Endothelial cell of umbilical vein (primary cell): ENCODE measurements around the gene EIF2AK3. TPM values are rescaled to one million over a fixed set of nuclear protein-coding genes. Genes with fewer than 3 reads are reported as not detected.

Experiments
- BruUV-seq: library from RNA; stranded (reverse); fragments of 400-500 nt; replicated peaks from 2 replicates; lab custom pipeline; 2021; lab: Mats Ljungman, UMichigan
- CTCF ChIA-PET: fragments of 300-600, 350-600 bp; sonication (Branson Sonifier 250); formaldehyde crosslinking; loops from one replicate; lab custom pipeline; 2021; ENCODE audit warnings: antibody characterized with exemption, inconsistent platforms; lab: Charles Lee
- POLR2A ChIA-PET: fragments of 300-600, 350-600 bp; sonication (Branson Sonifier 250); formaldehyde crosslinking; loops from one replicate; lab custom pipeline; 2021; ENCODE audit warnings: antibody characterized with exemption, inconsistent platforms; lab: Charles Lee
- DNase-seq: peaks from one replicate; pipeline ENCODE4 v3.0.0-alpha.2; 2011; ENCODE audit warnings: low read depth, low spot score
- FAIRE-seq: peaks from 2 replicates; lab custom pipeline; 2011; peaks lifted over from hg19 to GRCh38; lab: Jason Lieb, UNC
- H2AFZ ChIP-seq: 2 replicates; pipeline ENCODE4 v1.6.0; 2012; ENCODE audit warnings: low read depth, low read length, control low read depth, inconsistent platforms
- H3K27ac ChIP-seq: 2 replicates; pipeline ENCODE4 v1.5.1; 2011; ENCODE audit warnings: low read depth, mild to moderate bottlenecking, control low read depth, low read length, moderate library complexity; ENCODE audit not compliant: insufficient read depth
- H3K27me3 ChIP-seq, 2 experiments: 2 replicates each; pipeline versions ENCODE4 v1.6.0 to v1.6.1; 2011; ENCODE audit warnings: low read length in 2 of 2, mixed read lengths in 1 of 2; ENCODE audit not compliant: control insufficient read depth in 2 of 2, insufficient read depth in 2 of 2
- H3K36me3 ChIP-seq, 2 experiments: 2 replicates in 1 of 2; 3 replicates in 1 of 2; pipeline ENCODE4 v1.5.1; 2011; ENCODE audit warnings: low read length in 2 of 2, mild to moderate bottlenecking in 1 of 2, moderate library complexity in 1 of 2; ENCODE audit not compliant: control insufficient read depth in 2 of 2, insufficient read depth in 2 of 2; ENCODE audit errors: extremely low read depth in 1 of 2
- H3K4me1 ChIP-seq: 3 replicates; pipeline ENCODE4 v1.5.1; 2011; ENCODE audit warnings: mild to moderate bottlenecking, low read length; ENCODE audit not compliant: control insufficient read depth, insufficient read depth; ENCODE audit errors: extremely low read depth
- H3K4me2 ChIP-seq: 2 replicates; pipeline ENCODE4 v1.6.1; 2011; ENCODE audit warnings: low read length, control low read depth, mixed read lengths; ENCODE audit not compliant: insufficient read depth
- H3K4me3 ChIP-seq, 3 experiments: fragments of 200-600 bp in 1 of 3; sonication (generic), shearing (Covaris generic) in 1 of 3; replicated peaks in 1 of 3; 2 replicates each; pipeline ENCODE4 v1.5.1; 2011 to 2016; ENCODE audit warnings: control low read depth in 3 of 3, low read length in 3 of 3, mild to moderate bottlenecking in 2 of 3, inconsistent platforms in 1 of 3, low read depth in 1 of 3, moderate library complexity in 1 of 3; ENCODE audit not compliant: insufficient read depth in 1 of 3
- H3K79me2 ChIP-seq: 2 replicates; pipeline ENCODE4 v1.6.0; 2012; ENCODE audit warnings: low read length, inconsistent platforms; ENCODE audit not compliant: control insufficient read depth, insufficient read depth
- H3K9ac ChIP-seq: replicated peaks from 2 replicates; pipeline ENCODE3; 2011; ENCODE audit warnings: low read length, control low read depth; ENCODE audit not compliant: insufficient read depth; ENCODE audit errors: extremely low read depth
- H3K9me1 ChIP-seq: replicated peaks from 3 replicates; pipeline ENCODE4 v1.6.0; 2011; ENCODE audit warnings: mild to moderate bottlenecking, low read length; ENCODE audit not compliant: control insufficient read depth, insufficient read depth; ENCODE audit errors: extremely low read depth
- H3K9me3 ChIP-seq: replicated peaks from 2 replicates; pipeline ENCODE4 v1.5.1; 2012; ENCODE audit warnings: low read length, inconsistent platforms; ENCODE audit not compliant: control insufficient read depth, insufficient read depth
- H4K20me1 ChIP-seq: replicated peaks from 2 replicates; pipeline ENCODE3; 2011; ENCODE audit warnings: mild to moderate bottlenecking, low read length; ENCODE audit not compliant: control insufficient read depth, insufficient read depth; ENCODE audit errors: extremely low read depth
- EZH2 ChIP-seq: IDR thresholded peaks from 2 replicates; pipeline ENCODE4 v1.6.1; 2012; ENCODE audit warnings: borderline replicate concordance, low read depth, mild to moderate bottlenecking, moderate library complexity, low read length, inconsistent platforms; ENCODE audit not compliant: severe bottlenecking
- FOS ChIP-seq: IDR thresholded peaks from 2 replicates; pipeline ENCODE4 v1.6.1; 2011; ENCODE audit warnings: mild to moderate bottlenecking, low read length, moderate library complexity, borderline replicate concordance; ENCODE audit not compliant: insufficient read depth
- GATA2 ChIP-seq: IDR thresholded peaks from 2 replicates; pipeline ENCODE4 v1.7.0; 2011; ENCODE audit warnings: low read depth, mild to moderate bottlenecking, moderate library complexity, mixed read lengths, low read length; ENCODE audit not compliant: insufficient read length, insufficient read depth
- JUN ChIP-seq: IDR thresholded peaks from 2 replicates; pipeline ENCODE4 v1.6.1; 2011; ENCODE audit warnings: borderline replicate concordance, low read depth; ENCODE audit not compliant: insufficient read length, insufficient read depth
- MYC ChIP-seq: IDR thresholded peaks from one replicate; pipeline ENCODE4 v1.6.1; 2011; ENCODE audit warnings: mild to moderate bottlenecking, low read depth, low read length
- POLR2A ChIP-seq: IDR thresholded peaks from 2 replicates; pipeline ENCODE4 v1.6.1; 2012; ENCODE audit warnings: low read depth, mild to moderate bottlenecking, control low read depth, low read length
- POLR2AphosphoS5 ChIP-seq: IDR thresholded peaks from 2 replicates; pipeline ENCODE4 v1.6.1; 2012; ENCODE audit warnings: low read depth, mild to moderate bottlenecking, control low read depth, low read length, moderate library complexity; ENCODE audit not compliant: insufficient read depth
- dilution Hi-C: fragments of 300-500 bp; cut with MboI; formaldehyde crosslinking; loops from one replicate; pipeline ENCODE4 v1.15.0; 2019; ENCODE audit warnings: low sequenced_read_pairs; ENCODE audit not compliant: extremely low pct_ligation_motif_present
- intact Hi-C: fragments of 100-400 bp; cut with micrococcal nuclease; formaldehyde crosslinking; loops from one replicate; pipeline ENCODE4 v1.10.0; 2022
- polyA plus RNA-seq, 4 experiments: library from polyadenylated mRNA; depleted of rRNA in 3 of 4; stranded (reverse) in 3 of 4; unstranded in 1 of 4; fragments of >200 nt; gene quantifications; 2 replicates each; pipeline versions ENCODE4 v1.2.1 to v1.2.3, GENCODE V29; 2011 to 2012; ENCODE audit warnings: missing spikeins in 1 of 4
- total RNA-seq: library from RNA; stranded (reverse); gene quantifications from 2 replicates; pipeline ENCODE4 v1.2.3, GENCODE V29; 2021
- TF ChIP-seq, protein P1 (sequence below): IDR thresholded peaks from 2 replicates; pipeline ENCODE4 v1.6.1; 2011; ENCODE audit not compliant: insufficient read depth, insufficient read length
- TF ChIP-seq, protein P2 (sequence below), 2 donors: IDR thresholded peaks; 1 replicate in 1 of 2; 2 replicates in 1 of 2; pipeline ENCODE4 v1.5.1; 2011; ENCODE audit warnings: low read length in 2 of 2, mild to moderate bottlenecking in 2 of 2, moderate library complexity in 2 of 2, control low read depth in 1 of 2, inconsistent platforms in 1 of 2, low read depth in 1 of 2; ENCODE audit not compliant: insufficient read depth in 1 of 2; ENCODE audit errors: extremely low read depth in 1 of 2

The EIF2AK3 gene
- total and polyA plus RNA-seq, 2 donors (not counting 3 experiments of a cell fraction or from before 2014, with no cell fraction given), result 5.3 to 17.3 TPM

DNA sequence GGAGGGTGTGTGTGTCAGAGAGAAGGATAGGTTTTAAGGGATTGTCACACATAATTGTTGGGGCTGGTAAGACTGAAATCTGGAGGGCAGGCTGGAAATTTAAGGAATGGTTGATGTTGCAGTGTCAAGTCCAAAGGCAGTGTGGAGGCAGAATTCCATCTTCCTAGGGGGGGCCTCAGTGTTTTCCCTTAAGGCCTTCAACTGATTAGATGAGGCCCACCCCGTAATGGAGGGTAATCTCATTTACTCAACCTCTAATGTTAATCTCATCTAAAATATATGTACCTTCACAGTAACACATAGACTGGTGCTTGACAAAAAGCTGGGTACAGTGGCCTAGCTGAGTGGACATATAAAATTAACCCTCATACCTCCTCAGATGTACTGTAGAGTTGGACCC, 33.4 kb upstream of the EIF2AK3 start:
- CTCF ChIA-PET, result interaction anchor here (4.7 kb wide), 1 partner anchor 8 kb away, joined by 49 read pairs; no protein-coding TSS in a partner anchor
- TF ChIP-seq, protein P1, sequence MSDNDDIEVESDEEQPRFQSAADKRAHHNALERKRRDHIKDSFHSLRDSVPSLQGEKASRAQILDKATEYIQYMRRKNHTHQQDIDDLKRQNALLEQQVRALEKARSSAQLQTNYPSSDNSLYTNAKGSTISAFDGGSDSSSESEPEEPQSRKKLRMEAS, result no peak
- TF ChIP-seq, protein P2, sequence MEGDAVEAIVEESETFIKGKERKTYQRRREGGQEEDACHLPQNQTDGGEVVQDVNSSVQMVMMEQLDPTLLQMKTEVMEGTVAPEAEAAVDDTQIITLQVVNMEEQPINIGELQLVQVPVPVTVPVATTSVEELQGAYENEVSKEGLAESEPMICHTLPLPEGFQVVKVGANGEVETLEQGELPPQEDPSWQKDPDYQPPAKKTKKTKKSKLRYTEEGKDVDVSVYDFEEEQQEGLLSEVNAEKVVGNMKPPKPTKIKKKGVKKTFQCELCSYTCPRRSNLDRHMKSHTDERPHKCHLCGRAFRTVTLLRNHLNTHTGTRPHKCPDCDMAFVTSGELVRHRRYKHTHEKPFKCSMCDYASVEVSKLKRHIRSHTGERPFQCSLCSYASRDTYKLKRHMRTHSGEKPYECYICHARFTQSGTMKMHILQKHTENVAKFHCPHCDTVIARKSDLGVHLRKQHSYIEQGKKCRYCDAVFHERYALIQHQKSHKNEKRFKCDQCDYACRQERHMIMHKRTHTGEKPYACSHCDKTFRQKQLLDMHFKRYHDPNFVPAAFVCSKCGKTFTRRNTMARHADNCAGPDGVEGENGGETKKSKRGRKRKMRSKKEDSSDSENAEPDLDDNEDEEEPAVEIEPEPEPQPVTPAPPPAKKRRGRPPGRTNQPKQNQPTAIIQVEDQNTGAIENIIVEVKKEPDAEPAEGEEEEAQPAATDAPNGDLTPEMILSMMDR (IDR thresholded peaks at IDR 0.05; ENCODE audit: extremely low read depth in 1 of 2, insufficient read depth in 1 of 2, low read depth in 1 of 2, low read length in 2 of 2), result no peak
- TF ChIP-seq JUN (no peak), GATA2 (no peak), MYC (no peak), EZH2 (no peak), POLR2A (no peak), POLR2AphosphoS5 (no peak), FOS (no peak)
- no TSS peak for BruUV-seq

More for the DNA sequence above, 33.4 kb upstream of the EIF2AK3 start:
- Histone ChIP-seq H3K9me3 (no peaks in the 10 kb centered on the region), H3K27me3 (no peaks in the 10 kb centered on the region), H3K27ac (no peak overlapping the region), H2AFZ (no peak overlapping the region), H4K20me1 (no peaks in the 10 kb centered on the region), H3K4me1 (peaks cover 11% of the 10 kb centered on the region), H3K4me3 (no peak overlapping the region), H3K9ac (no peak overlapping the region), H3K79me2 (no peaks in the 10 kb centered on the region), H3K9me1 (no peaks in the 10 kb centered on the region), H3K36me3 (no peaks in the 10 kb centered on the region), H3K4me2 (no peak overlapping the region)
- intact Hi-C loops (no loop called here), dilution Hi-C loops (loop anchor here (25.0 kb wide), 1 partner anchor 98 kb away; no protein-coding TSS in a partner anchor)
- DNase-seq, result no peak
- POLR2A ChIA-PET, result no interaction called here
- no peak for FAIRE-seq
